CD14-positive monocyte (primary cell): ENCODE data around the gene MPC1. TPM values are rescaled to one million over a fixed set of nuclear protein-coding genes. Genes with fewer than 3 reads are reported as not detected.

Experiments used
- DNase-seq, 3 donors: peaks; one replicate each; pipeline ENCODE4 v3.0.0-alpha.2; 2011 to 2022
- H2AFZ ChIP-seq: 2 replicates; pipeline ENCODE4 v1.6.0; 2012; ENCODE audit warnings: mild to moderate bottlenecking, low read depth, low read length, inconsistent platforms; ENCODE audit not compliant: insufficient read depth, poor library complexity, severe bottlenecking
- H3K27ac ChIP-seq, 2 donors: 1 replicate in 1 of 2; 2 replicates in 1 of 2; pipeline ENCODE4 v1.5.1; 2012 to 2013; ENCODE audit warnings: low read length in 2 of 2, control low read depth in 1 of 2, inconsistent platforms in 1 of 2, low read depth in 1 of 2, mild to moderate bottlenecking in 1 of 2
- H3K27me3 ChIP-seq, 2 donors: one replicate each; pipeline versions ENCODE4 v1.6.0 to v1.6.1; 2011 to 2013; ENCODE audit warnings: low read length in 2 of 2; ENCODE audit not compliant: control insufficient read depth in 2 of 2, insufficient read depth in 2 of 2
- H3K36me3 ChIP-seq, 2 donors: replicated peaks in 1 of 2; 1 replicate in 1 of 2; 2 replicates in 1 of 2; pipeline versions ENCODE4 v1.5.1 to v1.6.1; 2012 to 2013; ENCODE audit warnings: low read length in 2 of 2, control low read depth in 1 of 2, inconsistent platforms in 1 of 2, mild to moderate bottlenecking in 1 of 2; ENCODE audit not compliant: insufficient read depth in 2 of 2, control insufficient read depth in 1 of 2
- H3K4me1 ChIP-seq, 2 donors: 1 replicate in 1 of 2; 2 replicates in 1 of 2; pipeline versions ENCODE4 v1.5.1 to v1.6.1; 2012 to 2013; ENCODE audit warnings: low read length in 2 of 2, control low read depth in 1 of 2, inconsistent platforms in 1 of 2, mild to moderate bottlenecking in 1 of 2, moderate library complexity in 1 of 2; ENCODE audit not compliant: insufficient read depth in 2 of 2, control insufficient read depth in 1 of 2
- H3K4me2 ChIP-seq: replicated peaks from 2 replicates; pipeline ENCODE3; 2012; ENCODE audit warnings: low read length, moderate library complexity, mild to moderate bottlenecking; ENCODE audit not compliant: poor library complexity, severe bottlenecking; ENCODE audit errors: extremely low read depth
- H3K4me3 ChIP-seq, 3 experiments: fragments of 200-600 bp in 1 of 3; sonication (generic) in 1 of 3; replicated peaks in 1 of 3; 1 replicate in 2 of 3; 2 replicates in 1 of 3; pipeline ENCODE4 v1.5.1; 2011 to 2013; ENCODE audit warnings: low read length in 3 of 3, mild to moderate bottlenecking in 3 of 3, control low read depth in 2 of 3, low read depth in 2 of 3, inconsistent platforms in 1 of 3, moderate library complexity in 1 of 3
- H3K79me2 ChIP-seq: 2 replicates; pipeline ENCODE4 v1.6.0; 2012; ENCODE audit warnings: mild to moderate bottlenecking, control low read depth, inconsistent platforms, low read length, moderate library complexity; ENCODE audit not compliant: insufficient read depth
- H3K9ac ChIP-seq: 2 replicates; pipeline ENCODE4 v1.6.0; 2017; ENCODE audit warnings: low read length, mild to moderate bottlenecking; ENCODE audit not compliant: insufficient read depth, poor library complexity, severe bottlenecking
- H3K9me3 ChIP-seq, 2 donors: replicated peaks in 1 of 2; 1 replicate in 1 of 2; 2 replicates in 1 of 2; pipeline versions ENCODE4 v1.5.1 to v1.6.1; 2012 to 2013; ENCODE audit warnings: low read length in 2 of 2, control low read depth in 1 of 2; ENCODE audit not compliant: control insufficient read depth in 1 of 2, insufficient read depth in 1 of 2
- H4K20me1 ChIP-seq: 2 replicates; pipeline ENCODE4 v1.6.0; 2012; ENCODE audit warnings: mild to moderate bottlenecking, low read length, control low read depth, moderate library complexity; ENCODE audit not compliant: insufficient read depth
- H3K27ac Mint-ChIP-seq, 7 donors: one replicate each; pipeline ENCODE4 v1.8.0; 2020; ENCODE audit warnings: mild to moderate bottlenecking in 7 of 7, mixed read lengths in 7 of 7, moderate library complexity in 6 of 7, inconsistent platforms in 2 of 7
- H3K27me3 Mint-ChIP-seq, 3 donors: one replicate each; pipeline ENCODE4 v1.8.0; 2021 to 2022; ENCODE audit warnings: low read depth in 3 of 3, mild to moderate bottlenecking in 3 of 3, mixed read lengths in 3 of 3, moderate library complexity in 3 of 3, inconsistent platforms in 1 of 3
- H3K36me3 Mint-ChIP-seq, 2 donors: one replicate each; pipeline ENCODE4 v1.8.0; 2020; ENCODE audit warnings: mixed read lengths in 2 of 2, inconsistent platforms in 1 of 2, mild to moderate bottlenecking in 1 of 2
- H3K4me1 Mint-ChIP-seq: one replicate; pipeline ENCODE4 v1.8.0; 2020; ENCODE audit warnings: mild to moderate bottlenecking, mixed read lengths
- H3K4me3 Mint-ChIP-seq, 2 donors: one replicate each; pipeline ENCODE4 v1.8.0; 2020; ENCODE audit warnings: mild to moderate bottlenecking in 2 of 2, mixed read lengths in 2 of 2, moderate library complexity in 1 of 2
- H3K9me3 Mint-ChIP-seq, 7 donors: one replicate each; pipeline ENCODE4 v1.8.0; 2020 to 2022; ENCODE audit warnings: mixed read lengths in 7 of 7, mild to moderate bottlenecking in 6 of 7, moderate library complexity in 6 of 7, inconsistent platforms in 2 of 7
- WGBS: methylation state at CpG from one replicate; pipeline ENCODE4 v1.1.5; 2013; ENCODE audit warnings: missing lambda C conversion rate; ENCODE audit not compliant: insufficient coverage; 5-methylcytosine and 5-hydroxymethylcytosine counted together
- intact Hi-C, 2 donors: fragments of 100-400 bp; cut with micrococcal nuclease; formaldehyde crosslinking; loops; one replicate each; pipeline versions ENCODE4 v1.15.0 to v1.15.1; 2023
- polyA plus RNA-seq, 3 donors: library from polyadenylated mRNA; depleted of rRNA in 1 of 3; unstranded in 2 of 3; stranded (reverse) in 1 of 3; fragments of 300-500 nt in 2 of 3; fragments of >200 nt in 1 of 3; fragmentation: Illumina TruSeq in 2 of 3; gene quantifications; 1 replicate in 2 of 3; 2 replicates in 1 of 3; pipeline ENCODE4 v1.2.3, GENCODE V29; 2012 to 2021
- TF ChIP-seq, protein P1 (sequence below): fragments of 200-600 bp; IDR thresholded peaks from one replicate; pipeline ENCODE4 v1.8.0; 2022; ENCODE audit warnings: antibody characterized with exemption, mild to moderate bottlenecking

Gene MPC1
- polyA plus RNA-seq, 3 donors: 52.4 to 122 (median 104) TPM

DNA sequence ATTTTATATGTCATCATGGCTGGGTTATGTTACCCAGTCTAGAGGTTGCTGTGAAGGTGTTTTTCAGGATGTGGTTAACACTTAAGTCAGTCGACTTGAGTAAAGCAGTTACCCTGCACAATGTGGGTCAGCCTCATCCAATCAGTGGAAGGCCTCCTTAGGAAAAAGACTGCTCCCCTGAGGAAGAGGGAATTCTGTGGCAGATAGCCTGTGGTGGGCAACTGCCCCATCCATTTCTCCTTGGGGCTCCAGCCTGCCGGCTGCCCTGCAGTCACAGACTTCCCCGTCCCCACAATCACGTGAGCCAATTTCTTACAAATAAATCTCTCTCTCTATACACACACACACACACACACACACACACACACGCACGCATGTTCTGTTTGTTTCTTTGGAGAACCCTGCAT lies 34.5 kb upstream of the MPC1 start:
- peaks cover 0 to 3% of the 10 kb centered on the region in 2 donors for H3K4me1 ChIP-seq

DNA sequence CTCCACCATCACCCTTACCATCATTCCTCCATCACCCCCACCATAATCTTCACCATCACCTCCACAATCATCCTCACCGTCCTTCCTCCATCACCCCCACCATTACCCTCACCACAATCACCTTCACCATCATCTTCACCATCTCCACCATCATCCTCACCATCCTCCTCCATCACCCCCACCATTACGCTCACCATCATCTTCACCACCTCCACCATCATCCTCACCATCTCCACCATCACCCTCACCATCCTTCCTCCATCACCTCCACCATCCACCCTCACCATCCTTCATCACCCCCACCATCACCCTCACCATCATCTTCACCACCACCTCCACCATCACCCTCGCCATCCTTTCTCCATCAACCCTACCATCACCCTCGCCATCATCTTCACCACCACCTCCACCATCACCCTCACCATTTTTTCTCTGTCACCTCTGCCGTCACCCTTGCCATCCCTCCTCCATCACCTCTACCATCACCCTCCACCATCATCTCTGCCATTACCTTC lies 33.1 kb upstream of the MPC1 start:
- Mint-ChIP-seq H3K27ac (no peak overlapping the region), H3K9me3 (peaks cover 0 to 4% (median 0%) of the 10 kb centered on the region in 7 donors), H3K4me3 (no peak overlapping the region), H3K27me3 (peaks cover 0 to 2% (median 1%) of the 10 kb centered on the region in 3 donors), H3K36me3 (peaks cover 0 to 3% of the 10 kb centered on the region in 2 donors), H3K4me1 (peaks cover 9% of the 10 kb centered on the region)
- Histone ChIP-seq H3K79me2 (no peaks in the 10 kb centered on the region), H3K9ac (no peak overlapping the region), H3K27me3 (no peaks in the 10 kb centered on the region), H3K36me3 (no peaks in the 10 kb centered on the region), H2AFZ (no peak overlapping the region), H3K4me2 (no peak overlapping the region), H3K9me3 (no peaks in the 10 kb centered on the region), H4K20me1 (no peaks in the 10 kb centered on the region), H3K4me1 (peaks cover 0 to 3% of the 10 kb centered on the region in 2 donors), H3K4me3 (no peak overlapping the region), H3K27ac (no peak overlapping the region)
- no peak for DNase-seq
- WGBS: 91% methylated on average over 5 of the region's 5 CpGs
- TF ChIP-seq, protein P1, sequence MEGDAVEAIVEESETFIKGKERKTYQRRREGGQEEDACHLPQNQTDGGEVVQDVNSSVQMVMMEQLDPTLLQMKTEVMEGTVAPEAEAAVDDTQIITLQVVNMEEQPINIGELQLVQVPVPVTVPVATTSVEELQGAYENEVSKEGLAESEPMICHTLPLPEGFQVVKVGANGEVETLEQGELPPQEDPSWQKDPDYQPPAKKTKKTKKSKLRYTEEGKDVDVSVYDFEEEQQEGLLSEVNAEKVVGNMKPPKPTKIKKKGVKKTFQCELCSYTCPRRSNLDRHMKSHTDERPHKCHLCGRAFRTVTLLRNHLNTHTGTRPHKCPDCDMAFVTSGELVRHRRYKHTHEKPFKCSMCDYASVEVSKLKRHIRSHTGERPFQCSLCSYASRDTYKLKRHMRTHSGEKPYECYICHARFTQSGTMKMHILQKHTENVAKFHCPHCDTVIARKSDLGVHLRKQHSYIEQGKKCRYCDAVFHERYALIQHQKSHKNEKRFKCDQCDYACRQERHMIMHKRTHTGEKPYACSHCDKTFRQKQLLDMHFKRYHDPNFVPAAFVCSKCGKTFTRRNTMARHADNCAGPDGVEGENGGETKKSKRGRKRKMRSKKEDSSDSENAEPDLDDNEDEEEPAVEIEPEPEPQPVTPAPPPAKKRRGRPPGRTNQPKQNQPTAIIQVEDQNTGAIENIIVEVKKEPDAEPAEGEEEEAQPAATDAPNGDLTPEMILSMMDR: no peak
- intact Hi-C loops: no loop called here

More for the DNA sequence above, 34.5 kb upstream of the MPC1 start:
- H3K9ac ChIP-seq: no peak overlapping the region
- H3K36me3 ChIP-seq: no peaks in the 10 kb centered on the region
- Mint-ChIP-seq H3K27me3 (peaks cover 0 to 1% (median 0%) of the 10 kb centered on the region in 3 donors), H3K27ac (no peak overlapping the region), H3K36me3 (peaks cover 0 to 2% of the 10 kb centered on the region in 2 donors), H3K4me1 (peaks cover 9% of the 10 kb centered on the region), H3K4me3 (no peak overlapping the region), H3K9me3 (peaks cover 0 to 4% (median 0%) of the 10 kb centered on the region in 7 donors)
- H3K4me2 ChIP-seq: no peak overlapping the region
- H3K27me3 ChIP-seq: no peaks in the 10 kb centered on the region
- intact Hi-C loops: no loop called here
- no peaks in the 10 kb centered on the region for H3K9me3 ChIP-seq
- 0% methylated on average over 1 of the region's 6 CpGs for WGBS
- H3K4me3 ChIP-seq: no peak overlapping the region
- no peaks in the 10 kb centered on the region for H3K79me2 ChIP-seq
- H2AFZ ChIP-seq: no peak overlapping the region
- H3K27ac ChIP-seq: no peak overlapping the region
- no peaks in the 10 kb centered on the region for H4K20me1 ChIP-seq
- TF ChIP-seq, protein P1: no peak
- no peak for DNase-seq
